GM23248 (cell line): Measurements from ENCODE around the gene FTSJ1.

Source experiments
- EZH2 ChIP-seq: fragments of 200-600 bp; sonication (generic); IDR thresholded peaks from 2 replicates; pipeline ENCODE4 v1.6.1; 2018; ENCODE audit warnings: antibody characterized with exemption, mild to moderate bottlenecking; ENCODE audit not compliant: insufficient read depth, poor library complexity, severe bottlenecking
- EZH2phosphoT487 ChIP-seq: fragments of 200-600 bp; sonication (generic); IDR thresholded peaks from 2 replicates; pipeline ENCODE4 v1.6.1; 2018; ENCODE audit warnings: antibody characterized with exemption, moderate library complexity, mild to moderate bottlenecking, low read depth; ENCODE audit not compliant: insufficient read depth

DNA sequence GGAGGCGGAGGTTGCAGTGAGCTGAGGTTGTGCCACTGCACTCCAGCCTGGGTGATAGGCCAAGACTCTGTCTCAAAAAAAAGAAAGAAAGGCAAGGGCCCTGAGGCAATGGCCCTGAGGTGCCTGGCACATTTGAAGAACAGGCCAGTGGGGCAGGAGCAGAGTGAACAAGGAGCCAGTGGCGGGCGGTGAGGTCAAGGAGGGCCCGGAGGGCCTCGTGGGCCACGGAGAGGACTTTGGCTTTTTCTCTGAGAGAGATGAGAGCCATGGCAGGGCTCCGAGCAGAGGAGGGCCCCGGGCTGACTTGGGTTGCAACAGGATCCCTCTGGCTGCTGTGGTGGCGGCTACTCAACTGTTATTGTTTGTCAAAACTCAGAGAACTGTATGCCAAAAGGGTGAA, 13.3 kb downstream of the FTSJ1 start:
- TF ChIP-seq EZH2phosphoT487 (no peak), EZH2 (no peak)
